ENCODE results near the gene LRP8.

The LRP8 gene

GRCh38 chr1:53369034-53369750 lies 41.3 kb upstream of the LRP8 start:
- no peaks in the 10 kb centered on the region for H3K4me1 ChIP-seq (ENCODE audit: control insufficient read depth, insufficient read depth, low read length)
- no peaks in the 10 kb centered on the region for H3K9me3 ChIP-seq (ENCODE audit: control insufficient read depth, insufficient read depth, low read length)
- H3K9ac ChIP-seq (ENCODE audit: low read depth, low read length) = no peak overlapping the region
- H3K27me3 ChIP-seq (ENCODE audit: control insufficient read depth, insufficient read depth, low read length) = 0 out of 2 replicates have a peak, but pooled peaks cover 3% of the 10 kb centered on the region
- no peaks in the 10 kb centered on the region for H3K36me3 ChIP-seq (ENCODE audit: control insufficient read depth, insufficient read depth, low read length)
- H3K4me3 ChIP-seq (ENCODE audit: low read depth, low read length) = no peak overlapping the region
- no peak overlapping the region for H3K27ac ChIP-seq (ENCODE audit: low read depth, low read length)

- H3K4me1 ChIP-seq (ENCODE audit: control insufficient read depth, insufficient read depth, low read length) = no peaks in the 10 kb centered on the region
- H3K27ac ChIP-seq (ENCODE audit: low read depth, low read length) = no peak overlapping the region
- no peak overlapping the region for H3K4me3 ChIP-seq (ENCODE audit: low read depth, low read length)
- no peaks in the 10 kb centered on the region for H3K36me3 ChIP-seq (ENCODE audit: control insufficient read depth, insufficient read depth, low read length)
- H3K9me3 ChIP-seq (ENCODE audit: control insufficient read depth, insufficient read depth, low read length) = no peaks in the 10 kb centered on the region
- H3K27me3 ChIP-seq (ENCODE audit: control insufficient read depth, insufficient read depth, low read length) = 0 out of 2 replicates have a peak, but pooled peaks cover 3% of the 10 kb centered on the region
- H3K9ac ChIP-seq (ENCODE audit: low read depth, low read length) = no peak overlapping the region
Observed at GRCh38 chr1:53368314-53369033, 40.6 kb upstream of the LRP8 start.

- Histone ChIP-seq H3K4me3 (ENCODE audit: low read depth, low read length) (no peak overlapping the region), H3K27ac (ENCODE audit: low read depth, low read length) (no peak overlapping the region), H3K9ac (ENCODE audit: low read depth, low read length) (no peak overlapping the region), H3K27me3 (ENCODE audit: control insufficient read depth, insufficient read depth, low read length) (0 out of 2 replicates have a peak, but pooled peaks cover 3% of the 10 kb centered on the region), H3K36me3 (ENCODE audit: control insufficient read depth, insufficient read depth, low read length) (no peaks in the 10 kb centered on the region), H3K4me1 (ENCODE audit: control insufficient read depth, insufficient read depth, low read length) (no peaks in the 10 kb centered on the region), H3K9me3 (ENCODE audit: control insufficient read depth, insufficient read depth, low read length) (no peaks in the 10 kb centered on the region)
Observed at GRCh38 chr1:53367503-53368313, 39.8 kb upstream of the LRP8 start.

GRCh38 chr1:53366901-53367502 lies 39.1 kb upstream of the LRP8 start:
- H3K9ac ChIP-seq (ENCODE audit: low read depth, low read length) = no peak overlapping the region
- no peaks in the 10 kb centered on the region for H3K9me3 ChIP-seq (ENCODE audit: control insufficient read depth, insufficient read depth, low read length)
- 0 out of 2 replicates have a peak, but pooled peaks cover 3% of the 10 kb centered on the region for H3K27me3 ChIP-seq (ENCODE audit: control insufficient read depth, insufficient read depth, low read length)

GRCh38 chr1:53365437-53366063 lies 37.7 kb upstream of the LRP8 start:
- H3K9ac ChIP-seq (ENCODE audit: low read depth, low read length) = no peak overlapping the region
- no peaks in the 10 kb centered on the region for H3K4me1 ChIP-seq (ENCODE audit: control insufficient read depth, insufficient read depth, low read length)
- H3K27ac ChIP-seq (ENCODE audit: low read depth, low read length) = no peak overlapping the region
- no peaks in the 10 kb centered on the region for H3K36me3 ChIP-seq (ENCODE audit: control insufficient read depth, insufficient read depth, low read length)
- no peak overlapping the region for H3K4me3 ChIP-seq (ENCODE audit: low read depth, low read length)
- 0 out of 2 replicates have a peak, but pooled peaks cover 3% of the 10 kb centered on the region for H3K27me3 ChIP-seq (ENCODE audit: control insufficient read depth, insufficient read depth, low read length)
- H3K9me3 ChIP-seq (ENCODE audit: control insufficient read depth, insufficient read depth, low read length) = no peaks in the 10 kb centered on the region

More at GRCh38 chr1:53366901-53367502, 39.1 kb upstream of the LRP8 start:
- Histone ChIP-seq H3K36me3 (ENCODE audit: control insufficient read depth, insufficient read depth, low read length) (no peaks in the 10 kb centered on the region), H3K27ac (ENCODE audit: low read depth, low read length) (no peak overlapping the region), H3K4me3 (ENCODE audit: low read depth, low read length) (no peak overlapping the region), H3K4me1 (ENCODE audit: control insufficient read depth, insufficient read depth, low read length) (no peaks in the 10 kb centered on the region)

GRCh38 chr1:53362851-53363642 lies 35.2 kb upstream of the LRP8 start:
- H3K4me3 ChIP-seq (ENCODE audit: low read depth, low read length) = no peak overlapping the region
- H3K36me3 ChIP-seq (ENCODE audit: control insufficient read depth, insufficient read depth, low read length) = no peaks in the 10 kb centered on the region
- H3K9me3 ChIP-seq (ENCODE audit: control insufficient read depth, insufficient read depth, low read length) = no peaks in the 10 kb centered on the region
- H3K27ac ChIP-seq (ENCODE audit: low read depth, low read length) = peak overlapping the region; percentile 62
- H3K9ac ChIP-seq (ENCODE audit: low read depth, low read length) = no peak overlapping the region
- no peaks in the 10 kb centered on the region; the same call in 1 of the 2 replicates for H3K27me3 ChIP-seq (ENCODE audit: control insufficient read depth, insufficient read depth, low read length)
- no peaks in the 10 kb centered on the region for H3K4me1 ChIP-seq (ENCODE audit: control insufficient read depth, insufficient read depth, low read length)

- H3K9ac ChIP-seq (ENCODE audit: low read depth, low read length) = no peak overlapping the region
- no peaks in the 10 kb centered on the region for H3K36me3 ChIP-seq (ENCODE audit: control insufficient read depth, insufficient read depth, low read length)
- H3K4me1 ChIP-seq (ENCODE audit: control insufficient read depth, insufficient read depth, low read length) = no peaks in the 10 kb centered on the region
- no peak overlapping the region for H3K4me3 ChIP-seq (ENCODE audit: low read depth, low read length)
- H3K27me3 ChIP-seq (ENCODE audit: control insufficient read depth, insufficient read depth, low read length) = no peaks in the 10 kb centered on the region; the same call in 1 of the 2 replicates
- peak overlapping the region; percentile 62 for H3K27ac ChIP-seq (ENCODE audit: low read depth, low read length)
- H3K9me3 ChIP-seq (ENCODE audit: control insufficient read depth, insufficient read depth, low read length) = no peaks in the 10 kb centered on the region
Observed at GRCh38 chr1:53362270-53362669, 34.4 kb upstream of the LRP8 start.

- H3K9ac ChIP-seq (ENCODE audit: low read depth, low read length) = no peak overlapping the region
Observed at GRCh38 chr1:53361541-53361961, 33.7 kb upstream of the LRP8 start.

GRCh38 chr1:53359934-53360276 lies 32.0 kb upstream of the LRP8 start:
- Histone ChIP-seq H3K4me1 (ENCODE audit: control insufficient read depth, insufficient read depth, low read length) (no peaks in the 10 kb centered on the region), H3K27me3 (ENCODE audit: control insufficient read depth, insufficient read depth, low read length) (no peaks in the 10 kb centered on the region; the same call in 1 of the 2 replicates), H3K36me3 (ENCODE audit: control insufficient read depth, insufficient read depth, low read length) (no peaks in the 10 kb centered on the region), H3K4me3 (ENCODE audit: low read depth, low read length) (no peak overlapping the region), H3K27ac (ENCODE audit: low read depth, low read length) (no peak overlapping the region), H3K9me3 (ENCODE audit: control insufficient read depth, insufficient read depth, low read length) (peaks cover 10% of the 10 kb centered on the region), H3K9ac (ENCODE audit: low read depth, low read length) (no peak overlapping the region)

More at GRCh38 chr1:53361541-53361961, 33.7 kb upstream of the LRP8 start:
- no peaks in the 10 kb centered on the region for H3K36me3 ChIP-seq (ENCODE audit: control insufficient read depth, insufficient read depth, low read length)
- H3K27ac ChIP-seq (ENCODE audit: low read depth, low read length) = no peak overlapping the region
- no peak overlapping the region for H3K4me3 ChIP-seq (ENCODE audit: low read depth, low read length)
- no peaks in the 10 kb centered on the region; the same call in 1 of the 2 replicates for H3K27me3 ChIP-seq (ENCODE audit: control insufficient read depth, insufficient read depth, low read length)
- peaks cover 6% of the 10 kb centered on the region for H3K9me3 ChIP-seq (ENCODE audit: control insufficient read depth, insufficient read depth, low read length)
- no peaks in the 10 kb centered on the region for H3K4me1 ChIP-seq (ENCODE audit: control insufficient read depth, insufficient read depth, low read length)
